HCT116 (cell line): ENCODE measurements around the gene ERMAP.

Experiments
- CBX3 ChIP-seq: IDR thresholded peaks from 2 replicates; pipeline ENCODE4 v1.6.1; 2012; ENCODE audit warnings: low read depth
- CEBPB ChIP-seq: IDR thresholded peaks from 2 replicates; pipeline ENCODE4 v1.6.1; 2012; ENCODE audit warnings: low read depth
- EZH2 ChIP-seq: fragments of 200-600 bp; sonication (generic); IDR thresholded peaks from 2 replicates; pipeline ENCODE4 v1.6.1; 2017; ENCODE audit warnings: antibody characterized with exemption, mixed run types
- POLR2A ChIP-seq: IDR thresholded peaks from 2 replicates; pipeline ENCODE4 v1.7.0; 2011; ENCODE audit warnings: borderline replicate concordance; ENCODE audit not compliant: insufficient read depth, insufficient read length; ENCODE audit errors: extremely low read depth
- POLR2AphosphoS5 ChIP-seq: IDR thresholded peaks from 2 replicates; pipeline ENCODE4 v1.6.1; 2011; ENCODE audit warnings: mild to moderate bottlenecking, low read depth, low read length, moderate library complexity
- YY1 ChIP-seq: IDR thresholded peaks from 2 replicates; pipeline ENCODE4 v1.6.1; 2011; ENCODE audit warnings: low read length, low read depth, moderate library complexity, mild to moderate bottlenecking; ENCODE audit not compliant: insufficient replicate concordance; ENCODE audit errors: extremely low read depth
- TF ChIP-seq, protein P1 (sequence below), 3 experiments: fragments of 200-600 bp in 1 of 3; sonication (generic) in 1 of 3; IDR thresholded peaks in 2 of 3; conservative IDR thresholded peaks in 1 of 3; 2 replicates each; pipeline ENCODE4 v1.5.1; 2012 to 2017; ENCODE audit warnings: low read depth in 2 of 3, low read length in 2 of 3, antibody characterized with exemption in 1 of 3, borderline replicate concordance in 1 of 3, control low read depth in 1 of 3, mild to moderate bottlenecking in 1 of 3, mixed read lengths in 1 of 3, mixed run types in 1 of 3, moderate library complexity in 1 of 3; ENCODE audit not compliant: insufficient read depth in 1 of 3
- TF ChIP-seq, protein P2 (sequence below): IDR thresholded peaks from 2 replicates; pipeline ENCODE4 v1.6.1; 2012; ENCODE audit warnings: low read depth
- TF ChIP-seq, protein P3 (sequence below): IDR thresholded peaks from 2 replicates; pipeline ENCODE4 v1.6.1; 2012

DNA sequence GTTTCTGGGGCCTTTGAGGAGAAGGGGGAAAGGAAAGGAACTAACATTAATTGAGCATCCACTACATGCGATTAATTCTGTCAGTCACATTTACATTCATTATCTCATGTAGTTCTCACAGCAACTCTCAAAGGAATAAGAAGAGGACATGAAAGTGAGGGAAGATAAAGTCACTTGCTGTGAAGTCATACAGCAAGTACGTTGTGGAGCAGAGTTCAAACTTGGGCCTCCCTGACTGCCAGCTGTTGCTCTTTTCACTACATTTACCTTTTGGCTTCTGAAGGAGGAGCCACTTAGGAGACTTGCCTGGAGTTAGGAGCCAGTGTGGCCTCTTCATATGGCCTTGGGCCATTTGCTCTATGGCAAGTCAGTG, 35.7 kb downstream of the ERMAP start:
- TF ChIP-seq, protein P1, sequence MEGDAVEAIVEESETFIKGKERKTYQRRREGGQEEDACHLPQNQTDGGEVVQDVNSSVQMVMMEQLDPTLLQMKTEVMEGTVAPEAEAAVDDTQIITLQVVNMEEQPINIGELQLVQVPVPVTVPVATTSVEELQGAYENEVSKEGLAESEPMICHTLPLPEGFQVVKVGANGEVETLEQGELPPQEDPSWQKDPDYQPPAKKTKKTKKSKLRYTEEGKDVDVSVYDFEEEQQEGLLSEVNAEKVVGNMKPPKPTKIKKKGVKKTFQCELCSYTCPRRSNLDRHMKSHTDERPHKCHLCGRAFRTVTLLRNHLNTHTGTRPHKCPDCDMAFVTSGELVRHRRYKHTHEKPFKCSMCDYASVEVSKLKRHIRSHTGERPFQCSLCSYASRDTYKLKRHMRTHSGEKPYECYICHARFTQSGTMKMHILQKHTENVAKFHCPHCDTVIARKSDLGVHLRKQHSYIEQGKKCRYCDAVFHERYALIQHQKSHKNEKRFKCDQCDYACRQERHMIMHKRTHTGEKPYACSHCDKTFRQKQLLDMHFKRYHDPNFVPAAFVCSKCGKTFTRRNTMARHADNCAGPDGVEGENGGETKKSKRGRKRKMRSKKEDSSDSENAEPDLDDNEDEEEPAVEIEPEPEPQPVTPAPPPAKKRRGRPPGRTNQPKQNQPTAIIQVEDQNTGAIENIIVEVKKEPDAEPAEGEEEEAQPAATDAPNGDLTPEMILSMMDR (IDR thresholded peaks at IDR 0.05 in 2 of 3, conservative IDR thresholded peaks at IDR 0.05 in 1 of 3; ENCODE audit: borderline replicate concordance in 1 of 3, insufficient read depth in 1 of 3, low read depth in 2 of 3, low read length in 2 of 3), result no peak
- TF ChIP-seq CEBPB (no peak), POLR2AphosphoS5 (no peak), POLR2A (no peak), CBX3 (no peak), YY1 (no peak), EZH2 (no peak)
- TF ChIP-seq, protein P2, sequence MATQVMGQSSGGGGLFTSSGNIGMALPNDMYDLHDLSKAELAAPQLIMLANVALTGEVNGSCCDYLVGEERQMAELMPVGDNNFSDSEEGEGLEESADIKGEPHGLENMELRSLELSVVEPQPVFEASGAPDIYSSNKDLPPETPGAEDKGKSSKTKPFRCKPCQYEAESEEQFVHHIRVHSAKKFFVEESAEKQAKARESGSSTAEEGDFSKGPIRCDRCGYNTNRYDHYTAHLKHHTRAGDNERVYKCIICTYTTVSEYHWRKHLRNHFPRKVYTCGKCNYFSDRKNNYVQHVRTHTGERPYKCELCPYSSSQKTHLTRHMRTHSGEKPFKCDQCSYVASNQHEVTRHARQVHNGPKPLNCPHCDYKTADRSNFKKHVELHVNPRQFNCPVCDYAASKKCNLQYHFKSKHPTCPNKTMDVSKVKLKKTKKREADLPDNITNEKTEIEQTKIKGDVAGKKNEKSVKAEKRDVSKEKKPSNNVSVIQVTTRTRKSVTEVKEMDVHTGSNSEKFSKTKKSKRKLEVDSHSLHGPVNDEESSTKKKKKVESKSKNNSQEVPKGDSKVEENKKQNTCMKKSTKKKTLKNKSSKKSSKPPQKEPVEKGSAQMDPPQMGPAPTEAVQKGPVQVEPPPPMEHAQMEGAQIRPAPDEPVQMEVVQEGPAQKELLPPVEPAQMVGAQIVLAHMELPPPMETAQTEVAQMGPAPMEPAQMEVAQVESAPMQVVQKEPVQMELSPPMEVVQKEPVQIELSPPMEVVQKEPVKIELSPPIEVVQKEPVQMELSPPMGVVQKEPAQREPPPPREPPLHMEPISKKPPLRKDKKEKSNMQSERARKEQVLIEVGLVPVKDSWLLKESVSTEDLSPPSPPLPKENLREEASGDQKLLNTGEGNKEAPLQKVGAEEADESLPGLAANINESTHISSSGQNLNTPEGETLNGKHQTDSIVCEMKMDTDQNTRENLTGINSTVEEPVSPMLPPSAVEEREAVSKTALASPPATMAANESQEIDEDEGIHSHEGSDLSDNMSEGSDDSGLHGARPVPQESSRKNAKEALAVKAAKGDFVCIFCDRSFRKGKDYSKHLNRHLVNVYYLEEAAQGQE, result no peak
- TF ChIP-seq, protein P3, sequence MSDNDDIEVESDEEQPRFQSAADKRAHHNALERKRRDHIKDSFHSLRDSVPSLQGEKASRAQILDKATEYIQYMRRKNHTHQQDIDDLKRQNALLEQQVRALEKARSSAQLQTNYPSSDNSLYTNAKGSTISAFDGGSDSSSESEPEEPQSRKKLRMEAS, result no peak
